Thymus (tissue), 11 donors: ENCODE results near the gene AOC3. TPM values are rescaled to one million over a fixed set of nuclear protein-coding genes. Genes with fewer than 3 reads are reported as not detected.
"Not testable (repeated sequence)": the region's sequence is repeated elsewhere in the genome, so short reads cannot be mapped to it uniquely, and the experiment has no call there.

Experiments
- DNase-seq, 9 donors: peaks; one replicate each; pipeline ENCODE4 v3.0.0-alpha.2; 2013; ENCODE audit warnings: low spot score in 9 of 9, low read depth in 6 of 9, missing footprints in 1 of 9
- H3K27ac ChIP-seq, 2 donors: one replicate each; pipeline ENCODE4 v1.5.1; 2013; ENCODE audit warnings: control low read depth in 1 of 2, low read depth in 1 of 2, low read length in 1 of 2, mild to moderate bottlenecking in 1 of 2, moderate library complexity in 1 of 2
- H3K27me3 ChIP-seq, 2 donors: one replicate each; pipeline ENCODE4 v1.5.1; 2013; ENCODE audit warnings: low read length in 1 of 2; ENCODE audit not compliant: control insufficient read depth in 2 of 2, insufficient read depth in 1 of 2
- H3K36me3 ChIP-seq, 2 donors: one replicate each; pipeline ENCODE4 v1.5.1; 2013; ENCODE audit warnings: low read length in 1 of 2, mild to moderate bottlenecking in 1 of 2, moderate library complexity in 1 of 2; ENCODE audit not compliant: control insufficient read depth in 2 of 2, insufficient read depth in 2 of 2
- H3K4me1 ChIP-seq, 2 donors: one replicate each; pipeline ENCODE4 v1.5.1; 2013; ENCODE audit warnings: low read length in 2 of 2; ENCODE audit not compliant: control insufficient read depth in 2 of 2, insufficient read depth in 2 of 2
- H3K4me3 ChIP-seq, 2 donors: one replicate each; pipeline ENCODE4 v1.5.1; 2013; ENCODE audit warnings: low read length in 2 of 2, control low read depth in 1 of 2, mild to moderate bottlenecking in 1 of 2
- H3K9me3 ChIP-seq, 2 donors: one replicate each; pipeline ENCODE4 v1.5.1; 2013; ENCODE audit warnings: low read length in 1 of 2, mild to moderate bottlenecking in 1 of 2; ENCODE audit not compliant: control insufficient read depth in 2 of 2, insufficient read depth in 1 of 2
- WGBS: extraction: QIAGEN DNeasy Blood & Tissue Kit; methylation state at CpG from one replicate; pipeline ENCODE4 v1.1.7; 2013; 5-methylcytosine and 5-hydroxymethylcytosine counted together
- polyA plus RNA-seq: library from polyadenylated mRNA; stranded (reverse); fragments of 200-250 nt; gene quantifications from one replicate; pipeline ENCODE4 v1.2.3, GENCODE V29; 2013
- total RNA-seq: library from RNA; stranded (reverse); fragments of 120-200 nt; gene quantifications from one replicate; pipeline ENCODE4 v1.2.4, GENCODE V29; 2013
- donor health status: healthy.

AOC3 gene
- total and polyA plus RNA-seq, 2 donors = 1.2 to 16.0 TPM

- Histone ChIP-seq H3K9me3 (no peaks in the 10 kb centered on the region), H3K4me1 (peaks cover 0 to 2% of the 10 kb centered on the region in 2 donors), H3K27me3 (peaks cover 0 to 4% of the 10 kb centered on the region in 2 donors), H3K4me3 (no peak overlapping the region), H3K27ac (no peak overlapping the region), H3K36me3 (peaks cover 25 to 26% of the 10 kb centered on the region in 2 donors)
- DNase-seq = no peak
- 93% methylated on average over 3 of the region's 3 CpGs for WGBS
These were observed 2.9 kb upstream of the AOC3 start for GRCh38 chr17:42848093-42848492.

GRCh38 chr17:42849031-42849430 is 2.0 kb upstream of the AOC3 start:
- DNase-seq = no peak
- peaks cover 18 to 21% of the 10 kb centered on the region in 2 donors for H3K36me3 ChIP-seq
- H3K27ac ChIP-seq = no peak overlapping the region
- H3K27me3 ChIP-seq = peaks cover 0 to 4% of the 10 kb centered on the region in 2 donors
- WGBS = 94% methylated on average over 9 of the region's 9 CpGs
- no peak overlapping the region for H3K4me3 ChIP-seq
- peaks cover 0 to 8% of the 10 kb centered on the region in 2 donors for H3K4me1 ChIP-seq
- H3K9me3 ChIP-seq = no peaks in the 10 kb centered on the region

- H3K4me1 ChIP-seq = peaks cover 0 to 8% of the 10 kb centered on the region in 2 donors
- no peak overlapping the region for H3K4me3 ChIP-seq
- WGBS = 89% methylated on average over 8 of the region's 8 CpGs
- peaks cover 0 to 4% of the 10 kb centered on the region in 2 donors for H3K27me3 ChIP-seq
- DNase-seq = no peak
- no peaks in the 10 kb centered on the region for H3K9me3 ChIP-seq
- peaks cover 12 to 16% of the 10 kb centered on the region in 2 donors for H3K36me3 ChIP-seq
- no peak overlapping the region for H3K27ac ChIP-seq
These were observed 1.4 kb upstream of the AOC3 start for GRCh38 chr17:42849451-42850181.

- not testable (repeated sequence) for H3K9me3 ChIP-seq, H3K4me1 ChIP-seq, DNase-seq, H3K27ac ChIP-seq, H3K27me3 ChIP-seq, H3K36me3 ChIP-seq, H3K4me3 ChIP-seq
- 95% methylated on average over 25 of the region's 28 CpGs for WGBS
These were observed 607 bp downstream of the AOC3 start for GRCh38 chr17:42851371-42852240.

GRCh38 chr17:42852351-42852750 is 1.4 kb downstream of the AOC3 start:
- no peak overlapping the region for H3K4me3 ChIP-seq
- no peaks in the 10 kb centered on the region for H3K36me3 ChIP-seq
- DNase-seq = no peak
- 94% methylated on average over 15 of the region's 15 CpGs for WGBS
- peaks cover 0 to 4% of the 10 kb centered on the region in 2 donors for H3K27me3 ChIP-seq
- no peak overlapping the region for H3K27ac ChIP-seq
- H3K4me1 ChIP-seq = peaks cover 0 to 8% of the 10 kb centered on the region in 2 donors
- H3K9me3 ChIP-seq = no peaks in the 10 kb centered on the region

GRCh38 chr17:42853004-42853403 is 2.0 kb downstream of the AOC3 start:
- DNase-seq = no peak
- Histone ChIP-seq H3K4me3 (no peak overlapping the region), H3K27ac (no peak overlapping the region), H3K9me3 (no peaks in the 10 kb centered on the region), H3K27me3 (peaks cover 0 to 4% of the 10 kb centered on the region in 2 donors), H3K36me3 (no peaks in the 10 kb centered on the region), H3K4me1 (peaks cover 0 to 8% of the 10 kb centered on the region in 2 donors)
- 83% methylated on average over 4 of the region's 4 CpGs for WGBS

GRCh38 chr17:42853597-42853967 is 2.6 kb downstream of the AOC3 start:
- H3K4me1 ChIP-seq = peaks cover 0 to 8% of the 10 kb centered on the region in 2 donors
- no peaks in the 10 kb centered on the region for H3K9me3 ChIP-seq
- H3K27ac ChIP-seq = no peak overlapping the region
- no peak overlapping the region for H3K4me3 ChIP-seq
- WGBS = 88% methylated on average over 5 of the region's 5 CpGs
- H3K36me3 ChIP-seq = no peaks in the 10 kb centered on the region
- peaks cover 0 to 4% of the 10 kb centered on the region in 2 donors for H3K27me3 ChIP-seq
- DNase-seq = no peak

GRCh38 chr17:42853968-42854790 is 3.2 kb downstream of the AOC3 start:
- 91% methylated on average over 15 of the region's 15 CpGs for WGBS
- Histone ChIP-seq H3K36me3 (no peaks in the 10 kb centered on the region), H3K27ac (no peak overlapping the region), H3K4me3 (no peak overlapping the region), H3K27me3 (peaks cover 0 to under 1% of the 10 kb centered on the region in 2 donors), H3K9me3 (no peaks in the 10 kb centered on the region), H3K4me1 (peaks cover 0 to 8% of the 10 kb centered on the region in 2 donors)
- DNase-seq = no peak
